ENCODE measurements around the gene HORMAD1.

GRCh38 chr1:150751443-150751842, 30.7 kb upstream of the HORMAD1 start:
- TF ChIP-seq CTCF (IDR thresholded peaks at IDR 0.05; ENCODE audit: borderline replicate concordance, extremely low read depth, low read length, poor library complexity, severe bottlenecking) (no peak), EZH2 (IDR thresholded peaks at IDR 0.05; ENCODE audit: borderline replicate concordance, low read depth, low read length, severe bottlenecking) (no peak)
